HG03045 (cell line): ENCODE data around the gene OAF.
"Not testable (repeated sequence)": the region's sequence is repeated elsewhere in the genome, so short reads cannot be mapped to it uniquely, and the experiment has no call there.

Experiments
- ATAC-seq: cut with Tn5 transposase; IDR thresholded peaks from one replicate; pipeline ENCODE4 v1.9.1; 2021; ENCODE audit warnings: mild to moderate bottlenecking, moderate library complexity; ENCODE audit not compliant: unreplicated experiment

Gene OAF

GRCh38 chr11:120260616-120261015 lies 49.8 kb downstream of the OAF start:
- no peak for ATAC-seq

- ATAC-seq, result no peak
Observed at GRCh38 chr11:120261321-120261720, 50.5 kb downstream of the OAF start.

- no peak for ATAC-seq
Observed at GRCh38 chr11:120261931-120262330, 51.1 kb downstream of the OAF start.

- ATAC-seq, result no peak
Observed at GRCh38 chr11:120267319-120267718, 56.5 kb downstream of the OAF start.

GRCh38 chr11:120268686-120269085 lies 57.9 kb downstream of the OAF start:
- no peak for ATAC-seq

GRCh38 chr11:120270386-120270785 lies 59.6 kb downstream of the OAF start:
- no peak for ATAC-seq

- no peak for ATAC-seq
Observed at GRCh38 chr11:120271672-120272071, 60.8 kb downstream of the OAF start.

- no peak for ATAC-seq
Observed at GRCh38 chr11:120272303-120272702, 61.5 kb downstream of the OAF start.

- no peak for ATAC-seq
Observed at GRCh38 chr11:120273432-120273831, 62.6 kb downstream of the OAF start.

GRCh38 chr11:120273956-120274355 lies 63.1 kb downstream of the OAF start:
- not testable (repeated sequence) for ATAC-seq

- no peak for ATAC-seq
Observed at GRCh38 chr11:120279502-120279901, 68.7 kb downstream of the OAF start.
